ENCODE measurements around the gene NGFR. TPM values are rescaled to one million over a fixed set of nuclear protein-coding genes. Genes with fewer than 3 reads are reported as not detected.

The NGFR gene
- total and polyA plus RNA-seq, 2 donors (not counting 1 experiment from before 2014, with no cell fraction given): 0.31 to 1.6 TPM

DNA sequence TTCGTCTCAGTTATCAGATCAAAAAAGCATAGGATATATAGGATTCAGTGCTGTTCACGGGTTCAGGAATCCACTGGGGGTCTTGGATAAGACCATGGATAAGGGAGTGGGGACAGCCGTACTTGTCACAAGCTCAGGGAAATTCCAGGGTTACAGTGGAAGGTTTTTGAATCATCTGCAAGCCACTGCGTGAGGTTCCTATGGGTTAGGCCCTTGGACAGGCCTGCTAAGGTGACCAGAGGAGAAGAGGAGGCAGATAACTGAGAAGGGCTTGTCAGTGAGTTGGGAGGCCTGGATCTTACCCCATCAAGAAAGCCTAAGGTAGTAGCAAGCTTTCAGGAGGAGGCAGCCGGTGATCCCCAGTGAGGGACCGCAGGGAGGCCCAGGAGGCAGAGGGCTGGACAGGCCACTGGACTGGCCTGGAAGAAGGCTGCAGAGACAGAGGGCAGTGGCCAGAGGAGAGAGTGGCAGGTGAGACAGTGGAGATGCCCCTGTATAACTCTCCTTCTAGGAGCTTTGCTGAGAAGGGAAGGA lies 27.3 kb downstream of the NGFR start:
- intact Hi-C loops (cut with micrococcal nuclease): no loop called here
- POLR2A ChIA-PET: no interaction called here
- no peak for TF ChIP-seq EZH2 (IDR thresholded peaks at IDR 0.05; ENCODE audit: borderline replicate concordance, insufficient read depth, low read depth, low read length, poor library complexity, severe bottlenecking)
- TF ChIP-seq, protein P1, sequence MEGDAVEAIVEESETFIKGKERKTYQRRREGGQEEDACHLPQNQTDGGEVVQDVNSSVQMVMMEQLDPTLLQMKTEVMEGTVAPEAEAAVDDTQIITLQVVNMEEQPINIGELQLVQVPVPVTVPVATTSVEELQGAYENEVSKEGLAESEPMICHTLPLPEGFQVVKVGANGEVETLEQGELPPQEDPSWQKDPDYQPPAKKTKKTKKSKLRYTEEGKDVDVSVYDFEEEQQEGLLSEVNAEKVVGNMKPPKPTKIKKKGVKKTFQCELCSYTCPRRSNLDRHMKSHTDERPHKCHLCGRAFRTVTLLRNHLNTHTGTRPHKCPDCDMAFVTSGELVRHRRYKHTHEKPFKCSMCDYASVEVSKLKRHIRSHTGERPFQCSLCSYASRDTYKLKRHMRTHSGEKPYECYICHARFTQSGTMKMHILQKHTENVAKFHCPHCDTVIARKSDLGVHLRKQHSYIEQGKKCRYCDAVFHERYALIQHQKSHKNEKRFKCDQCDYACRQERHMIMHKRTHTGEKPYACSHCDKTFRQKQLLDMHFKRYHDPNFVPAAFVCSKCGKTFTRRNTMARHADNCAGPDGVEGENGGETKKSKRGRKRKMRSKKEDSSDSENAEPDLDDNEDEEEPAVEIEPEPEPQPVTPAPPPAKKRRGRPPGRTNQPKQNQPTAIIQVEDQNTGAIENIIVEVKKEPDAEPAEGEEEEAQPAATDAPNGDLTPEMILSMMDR (IDR thresholded peaks at IDR 0.05): no peak

DNA sequence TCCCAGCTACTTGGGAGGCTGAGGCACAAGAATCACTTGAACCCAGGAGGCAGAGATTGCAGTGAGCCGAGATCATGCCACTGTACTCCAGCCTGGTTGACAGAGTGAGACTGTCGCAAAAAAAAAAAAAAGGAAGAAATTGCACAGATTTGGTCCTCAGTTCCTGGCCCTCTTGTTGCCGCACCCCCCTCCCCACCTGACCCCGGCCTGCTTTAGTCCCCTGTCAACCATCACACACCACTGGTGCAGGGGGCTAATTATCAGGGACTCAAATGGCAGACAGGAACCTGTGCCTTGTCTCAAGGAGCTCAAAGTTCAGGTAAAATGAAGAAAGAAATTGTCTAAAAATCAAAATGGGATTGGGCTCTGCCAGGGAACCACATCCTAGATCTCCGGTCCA lies 28.1 kb downstream of the NGFR start:
- H3K4me1 Mint-ChIP-seq: no peaks in the 10 kb centered on the region
- CTCF ChIA-PET: no interaction called here
- Histone ChIP-seq H3K4me1 (ENCODE audit: control insufficient read depth in 2 of 2, insufficient read depth in 2 of 2, low read length in 2 of 2) (no peaks in the 10 kb centered on the region), H2AFZ (ENCODE audit: insufficient read depth, low read depth, low read length, poor library complexity, severe bottlenecking) (no peak overlapping the region), H3K79me2 (ENCODE audit: control insufficient read depth, insufficient read depth, low read length) (no peaks in the 10 kb centered on the region), H3K9ac (ENCODE audit: low read length) (no peak overlapping the region), H3K9me3 (ENCODE audit: control extremely low read depth in 1 of 3, control insufficient read depth in 2 of 3, insufficient read depth in 1 of 3, low read length in 2 of 3) (peaks cover 0 to 3% (median 0%) of the 10 kb centered on the region in 3 donors), H3K27me3 (replicated peaks in 1 of 4; ENCODE audit: control extremely low read depth in 1 of 4, control insufficient read depth in 3 of 4, insufficient read depth in 4 of 4, low read length in 3 of 4) (no peaks in the 10 kb centered on the region), H4K20me1 (ENCODE audit: control insufficient read depth, insufficient read depth, low read length, poor library complexity, severe bottlenecking) (no peaks in the 10 kb centered on the region), H3K36me3 (replicated peaks in 1 of 2; ENCODE audit: control extremely low read depth in 1 of 2, control insufficient read depth in 1 of 2, extremely low read depth in 1 of 2, insufficient read depth in 2 of 2, low read length in 1 of 2) (no peaks in the 10 kb centered on the region), H3K4me2 (replicated peaks; ENCODE audit: low read depth, low read length, poor library complexity, severe bottlenecking) (no peak overlapping the region), H3K4me3 (ENCODE audit: control extremely low read depth in 1 of 5, extremely low read depth in 1 of 5, insufficient read depth in 1 of 5, low read depth in 2 of 5, low read length in 4 of 5) (no peak overlapping the region), H3K27ac (ENCODE audit: low read length in 2 of 2) (no peak overlapping the region)
- WGBS (ENCODE audit: insufficient coverage): 85% methylated on average over 2 of the region's 5 CpGs
- H3K27me3 Mint-ChIP-seq: peaks cover 39% of the 10 kb centered on the region
- POLR2A ChIA-PET: no interaction called here
- intact Hi-C loops (cut with micrococcal nuclease): no loop called here
- H3K27ac Mint-ChIP-seq: no peak overlapping the region
- H3K4me3 Mint-ChIP-seq: no peak overlapping the region
- H3K9me3 Mint-ChIP-seq (ENCODE audit: insufficient read depth): no peaks in the 10 kb centered on the region
- ATAC-seq (ENCODE audit: low read depth): no peak
- DNase-seq: no peak
- TF ChIP-seq, protein P1 (IDR thresholded peaks at IDR 0.05): no peak

More for the DNA sequence above, 27.3 kb downstream of the NGFR start:
- no peak overlapping the region for H3K4me3 Mint-ChIP-seq
- Histone ChIP-seq H3K27ac (ENCODE audit: low read length in 2 of 2) (no peak overlapping the region), H2AFZ (ENCODE audit: insufficient read depth, low read depth, low read length, poor library complexity, severe bottlenecking) (no peak overlapping the region), H4K20me1 (ENCODE audit: control insufficient read depth, insufficient read depth, low read length, poor library complexity, severe bottlenecking) (no peaks in the 10 kb centered on the region), H3K4me2 (replicated peaks; ENCODE audit: low read depth, low read length, poor library complexity, severe bottlenecking) (no peak overlapping the region), H3K4me3 (ENCODE audit: control extremely low read depth in 1 of 5, extremely low read depth in 1 of 5, insufficient read depth in 1 of 5, low read depth in 2 of 5, low read length in 4 of 5) (no peak overlapping the region), H3K9me3 (ENCODE audit: control extremely low read depth in 1 of 3, control insufficient read depth in 2 of 3, insufficient read depth in 1 of 3, low read length in 2 of 3) (peaks cover 0 to 4% (median 0%) of the 10 kb centered on the region in 3 donors), H3K36me3 (replicated peaks in 1 of 2; ENCODE audit: control extremely low read depth in 1 of 2, control insufficient read depth in 1 of 2, extremely low read depth in 1 of 2, insufficient read depth in 2 of 2, low read length in 1 of 2) (no peaks in the 10 kb centered on the region), H3K27me3 (replicated peaks in 1 of 4; ENCODE audit: control extremely low read depth in 1 of 4, control insufficient read depth in 3 of 4, insufficient read depth in 4 of 4, low read length in 3 of 4) (no peaks in the 10 kb centered on the region), H3K4me1 (ENCODE audit: control insufficient read depth in 2 of 2, insufficient read depth in 2 of 2, low read length in 2 of 2) (no peaks in the 10 kb centered on the region), H3K9ac (ENCODE audit: low read length) (no peak overlapping the region), H3K79me2 (ENCODE audit: control insufficient read depth, insufficient read depth, low read length) (no peaks in the 10 kb centered on the region)
- no peaks in the 10 kb centered on the region for H3K9me3 Mint-ChIP-seq (ENCODE audit: insufficient read depth)
- 83% methylated on average over 3 of the region's 6 CpGs for WGBS (ENCODE audit: insufficient coverage)
- ATAC-seq (ENCODE audit: low read depth) (no peak), DNase-seq (no peak)
- H3K27me3 Mint-ChIP-seq: peaks cover 36% of the 10 kb centered on the region
- H3K27ac Mint-ChIP-seq: no peak overlapping the region
- H3K4me1 Mint-ChIP-seq: no peaks in the 10 kb centered on the region
- CTCF ChIA-PET: no interaction called here
